ENCODE data around the gene SUGT1. TPM values are rescaled to one million over a fixed set of nuclear protein-coding genes. Genes with fewer than 3 reads are reported as not detected.
A peak's percentile ranks its signal among the peaks of the same experiment; 100 is the strongest.
"Not testable (repeated sequence)": the region's sequence is repeated elsewhere in the genome, so short reads cannot be mapped to it uniquely, and the experiment has no call there.

SUGT1 gene
- 10 to 100 TPM; 36.4 to 44.6 (median 39.9) TPM for polyA plus RNA-seq (ENCODE audit: insufficient read length in 10 of 10)
- long read RNA-seq, donor 1, partial matches to known transcripts: 0 of 2 reads
- long read RNA-seq, donor 1, other reads (novel, unspliced or antisense): 0 of 2 reads
- long read RNA-seq, donor 2, partial matches to known transcripts: 0 of 1 reads
- long read RNA-seq, donor 2, other reads (novel, unspliced or antisense): 0 of 1 reads
- long read RNA-seq, donor 3: 0 reads
- long read RNA-seq, donor 4, transcript SUGT1-204 (1 exons, 2,802 nt): major isoform, 6 of 6 reads
- long read RNA-seq, donor 4, partial matches to known transcripts: 0 of 6 reads
- long read RNA-seq, donor 4, other reads (novel, unspliced or antisense): 0 of 6 reads
- long read RNA-seq, donor 5, transcript SUGT1-204 (1 exons, 2,802 nt): major isoform, 6 of 11 reads
- long read RNA-seq, donor 5, partial matches to known transcripts: 0 of 11 reads
- long read RNA-seq, donor 5, other reads (novel, unspliced or antisense): 5 of 11 reads
- long read RNA-seq, donor 6, transcript SUGT1-204 (1 exons, 2,802 nt): major isoform, 7 of 17 reads
- long read RNA-seq, donor 6, partial matches to known transcripts: 0 of 17 reads
- long read RNA-seq, donor 6, other reads (novel, unspliced or antisense): 10 of 17 reads
- long read RNA-seq, donor 7, transcript SUGT1-204 (1 exons, 2,802 nt): major isoform, 6 of 6 reads
- long read RNA-seq, donor 7, partial matches to known transcripts: 0 of 6 reads
- long read RNA-seq, donor 7, other reads (novel, unspliced or antisense): 0 of 6 reads
- long read RNA-seq, donor 8, partial matches to known transcripts: 0 of 4 reads
- long read RNA-seq, donor 8, other reads (novel, unspliced or antisense): 0 of 4 reads
- long read RNA-seq, donor 9, partial matches to known transcripts: 0 of 2 reads
- long read RNA-seq, donor 9, other reads (novel, unspliced or antisense): 0 of 2 reads

DNA sequence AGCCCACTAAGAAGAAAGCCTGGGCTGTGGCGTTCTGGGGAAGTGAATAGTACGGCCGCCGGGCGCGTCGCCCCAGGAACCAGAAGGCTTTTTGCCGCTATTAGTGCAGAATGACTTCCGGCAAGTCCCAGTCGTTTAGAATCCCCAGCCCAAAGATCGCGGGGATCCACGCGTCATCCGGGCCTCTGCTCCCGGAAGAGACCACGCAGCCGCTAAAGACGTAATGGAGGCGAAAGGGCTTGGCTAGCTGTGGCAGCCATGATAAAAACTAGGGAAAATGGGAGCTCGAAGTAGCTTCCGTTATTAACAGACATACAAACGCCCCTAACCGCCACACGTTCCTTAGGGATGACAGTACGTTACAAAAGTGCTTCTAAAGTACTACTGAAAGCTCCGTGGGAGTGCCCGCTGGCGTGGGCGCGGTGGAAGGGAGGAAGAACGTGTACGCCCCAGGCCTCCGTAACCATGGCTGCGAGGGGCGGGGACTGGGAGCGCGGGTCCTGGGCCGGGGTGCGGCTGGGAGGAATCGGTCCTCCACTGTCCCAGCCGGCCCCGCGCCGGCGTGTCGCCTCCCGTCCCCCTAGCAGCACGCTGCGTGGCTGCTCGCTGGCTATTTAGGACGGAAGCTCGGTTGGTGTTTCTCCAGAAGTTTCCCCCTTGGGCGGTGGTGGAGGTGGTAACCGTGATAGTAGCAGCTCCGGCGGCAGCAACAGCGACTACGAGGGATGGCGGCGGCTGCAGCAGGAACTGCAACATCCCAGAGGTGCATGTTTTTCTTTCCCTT, at the start of gene SUGT1:
Gene SUGT1, plus strand, starts transcription at position 641 of the 784 bp plus-strand sequence. Its CDS starts 85 bp downstream, at position 726.
- DNase-seq: peak; percentile 99

GRCh38 chr13:52603316-52603715, 49.3 kb upstream of the SUGT1 start:
- DNase-seq: not testable (repeated sequence)

- DNase-seq: not testable (repeated sequence)
Measured at GRCh38 chr13:52606126-52606525, 46.5 kb upstream of the SUGT1 start.

DNA sequence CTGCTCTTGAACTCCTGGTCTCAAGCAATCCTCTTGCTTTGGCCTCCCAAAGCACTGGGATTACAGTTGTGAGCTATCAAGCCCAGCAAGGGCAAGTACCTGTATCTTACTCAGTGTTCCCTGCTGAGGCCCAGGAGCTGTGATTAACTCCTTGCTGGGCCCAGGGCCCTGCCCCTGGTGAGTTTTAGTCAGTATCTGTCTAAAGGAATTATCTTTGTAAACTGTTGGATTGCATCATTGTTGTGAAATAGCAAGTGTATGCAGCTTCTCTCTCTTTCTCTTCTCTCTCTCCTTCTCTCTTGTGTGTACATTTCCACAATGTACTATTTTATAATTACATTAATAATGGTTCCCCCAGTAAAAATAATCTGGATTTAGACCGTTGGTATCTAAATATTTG, 45.8 kb upstream of the SUGT1 start:
- DNase-seq: not testable (repeated sequence)

DNA sequence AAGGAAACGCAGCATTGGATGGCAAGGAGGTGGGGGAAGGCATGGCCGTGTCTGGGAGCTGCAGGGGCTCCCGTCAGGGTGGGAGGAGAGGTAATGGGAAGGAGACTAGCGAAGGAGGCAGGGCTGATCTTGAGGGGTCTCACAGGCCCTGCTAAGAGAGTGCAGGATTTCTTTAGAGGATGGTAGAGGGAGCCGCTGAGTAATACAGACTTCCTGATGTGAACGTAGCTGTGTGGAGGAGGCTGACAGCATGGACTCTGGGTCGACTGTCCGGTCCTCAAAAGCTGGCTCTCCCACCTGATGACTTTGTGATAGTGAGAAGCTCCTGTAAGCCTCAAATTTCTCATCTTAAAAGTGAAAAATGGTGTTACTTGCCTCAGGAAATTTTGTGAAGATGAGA, 44.5 kb upstream of the SUGT1 start:
- not testable (repeated sequence) for DNase-seq

DNA sequence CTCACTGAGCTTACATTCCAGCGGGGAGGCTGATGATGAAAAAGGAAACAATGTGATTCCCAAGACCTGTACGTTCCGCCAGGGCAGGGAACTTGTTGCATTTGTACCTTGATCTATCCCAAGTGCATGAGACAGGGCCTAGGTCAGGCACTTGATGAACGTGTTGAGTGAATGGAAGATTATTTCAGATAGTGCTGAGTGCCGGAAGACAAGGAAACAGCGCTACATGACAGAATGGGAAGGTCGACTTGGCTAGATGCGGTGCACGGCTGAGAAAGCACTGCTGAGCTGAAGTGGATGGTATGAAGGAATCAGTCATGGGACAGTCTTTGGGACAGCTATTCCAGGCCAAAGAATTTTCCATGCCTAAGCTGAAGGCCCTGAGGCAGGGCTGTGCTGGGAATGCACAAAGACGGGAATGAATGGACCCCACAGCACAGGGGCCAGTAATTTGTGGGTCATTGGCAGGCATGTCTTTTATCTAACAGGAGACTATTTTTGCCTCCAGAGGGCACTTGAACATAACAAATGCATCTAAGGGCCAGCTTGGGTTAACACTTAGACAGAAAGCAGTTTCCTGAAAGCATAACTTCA, 43.5 kb upstream of the SUGT1 start:
- DNase-seq: peak in 1 of 3 donors; percentile 10

- DNase-seq: not testable (repeated sequence)
Measured at GRCh38 chr13:52610158-52610557, 42.5 kb upstream of the SUGT1 start.

- no peak for DNase-seq
Measured at GRCh38 chr13:52615134-52615801, 37.4 kb upstream of the SUGT1 start.

GRCh38 chr13:52615812-52616211, 36.8 kb upstream of the SUGT1 start:
- DNase-seq: no peak

GRCh38 chr13:52617070-52618060, 35.3 kb upstream of the SUGT1 start:
- peak; percentile 80 to 92 (median 85) for DNase-seq

- DNase-seq: not testable (repeated sequence)
Measured at GRCh38 chr13:52631083-52631690, 21.4 kb upstream of the SUGT1 start.

- DNase-seq: no peak
Measured at GRCh38 chr13:52638666-52639328, 13.8 kb upstream of the SUGT1 start.

- no peak for DNase-seq
Measured at GRCh38 chr13:52642131-52642530, 10.5 kb upstream of the SUGT1 start, which contains the start of gene HNRNPA1L2. HNRNPA1L2 (plus strand) TSS chr13:52642431; CDS start chr13:52642493, 62 bp downstream.

DNA sequence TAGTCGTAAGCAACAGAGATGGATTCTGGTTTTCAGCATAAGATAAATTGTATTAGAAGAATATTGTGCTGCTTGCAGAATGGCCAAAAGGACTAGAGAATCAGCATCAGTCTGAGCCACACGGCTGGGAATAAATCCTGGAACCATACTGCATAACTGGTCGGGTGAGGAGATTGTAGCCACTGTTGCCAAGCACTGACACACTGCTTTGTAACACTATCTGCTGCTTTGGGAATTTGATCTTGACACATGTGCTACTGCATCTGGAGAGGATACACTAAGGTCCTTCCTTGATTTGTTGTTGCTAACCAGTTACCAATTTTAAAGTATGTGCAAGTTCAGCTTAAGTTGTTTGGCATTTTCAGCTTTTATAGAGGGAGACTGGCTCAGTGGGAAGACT, 8.5 kb upstream of the SUGT1 start:
- no peak for DNase-seq

DNA sequence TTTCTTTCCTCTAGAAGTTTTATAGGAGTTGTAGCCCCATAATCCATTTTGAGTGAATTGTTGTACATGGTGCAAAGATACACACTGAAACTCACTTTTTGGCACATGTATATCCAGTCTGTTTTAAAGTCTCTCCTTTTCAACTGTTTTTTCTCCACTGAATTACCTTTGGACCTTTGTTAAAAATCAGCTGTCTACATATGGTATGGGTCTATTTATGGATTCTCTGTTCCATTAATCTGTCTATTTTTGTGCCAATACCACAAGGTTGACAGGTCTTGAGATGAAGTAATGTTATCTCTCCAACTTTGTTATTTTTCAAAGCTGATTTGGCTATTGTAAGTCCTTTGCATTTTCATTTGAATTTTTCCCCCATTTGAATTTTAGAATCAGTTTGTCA, 5.7 kb upstream of the SUGT1 start:
- no peak for DNase-seq

DNA sequence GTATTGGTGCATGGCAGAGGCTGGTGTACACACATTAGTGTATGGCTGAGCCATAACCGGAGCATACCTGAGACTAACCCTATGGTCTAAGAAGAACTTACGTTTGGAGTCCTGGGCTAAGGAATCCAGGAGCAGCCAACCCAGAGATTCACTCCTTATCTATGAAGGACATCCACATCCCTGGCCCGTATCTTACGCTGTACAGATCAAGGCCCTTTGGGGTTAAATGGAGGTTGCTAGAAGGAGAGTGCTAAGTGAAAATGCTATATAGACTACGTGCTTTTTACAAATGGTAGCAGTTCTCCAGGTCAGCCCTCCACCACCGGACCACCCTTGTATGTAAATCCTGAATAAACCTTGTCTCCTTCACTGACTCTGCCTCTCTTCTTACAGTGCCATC, 1.9 kb upstream of the SUGT1 start:
- no peak for DNase-seq

DNA sequence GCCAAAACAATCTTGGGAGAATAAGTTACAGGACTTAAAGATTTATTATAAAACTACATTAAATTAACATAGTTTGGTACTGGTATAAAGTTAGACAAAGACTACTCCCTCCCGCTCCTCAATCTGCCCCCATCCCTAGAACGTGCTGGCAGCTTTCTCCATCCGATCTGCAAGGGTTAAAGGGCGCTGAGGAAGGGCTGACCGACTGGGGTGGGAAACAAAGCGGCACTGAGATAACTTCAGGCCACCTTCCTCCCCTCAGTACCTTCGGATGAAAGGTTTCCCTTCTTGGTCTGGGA, 790 bp upstream of the SUGT1 start:
- DNase-seq: no peak

- DNase-seq: no peak
Measured at GRCh38 chr13:52652980-52653303, 306 bp downstream of the SUGT1 start.

GRCh38 chr13:52659340-52659739, 6.7 kb downstream of the SUGT1 start:
- no peak for DNase-seq

All from muscle of back (tissue), 13 donors.